Activated T-helper 1 cell treated with anti-CD3 and anti-CD28 coated beads, Interleukin-2, amount 50 U/mL, for 16 hours (primary cell): ENCODE measurements around the gene CDK4.

ENCODE experiments used
- DNase-seq, 2 donors: peaks; one replicate each; pipeline ENCODE4 v3.0.0-alpha.2; 2020; ENCODE audit warnings: low read depth in 1 of 2, low spot score in 1 of 2

CDK4 gene

GRCh38 chr12:57757771-57758170 lies 5.7 kb upstream of the CDK4 start:
- DNase-seq: no peak

- peak; percentile 49 to 59 for DNase-seq
These were observed 4.6 kb upstream of the CDK4 start for GRCh38 chr12:57756406-57757341.

GRCh38 chr12:57755454-57756372 lies 3.6 kb upstream of the CDK4 start:
- no peak for DNase-seq

- DNase-seq: no peak
These were observed 3.0 kb upstream of the CDK4 start for GRCh38 chr12:57755194-57755453.

GRCh38 chr12:57754411-57755193 lies 2.5 kb upstream of the CDK4 start, which contains the start of gene MARCHF9:
Gene MARCHF9 (plus strand): TSS chr12:57755103. CDS start chr12:57755529, 426 bp downstream.
- DNase-seq: peak; percentile 65 to 74

- DNase-seq: no peak
These were observed 1.7 kb upstream of the CDK4 start for GRCh38 chr12:57753756-57754337.

- DNase-seq: no peak
These were observed 524 bp upstream of the CDK4 start for GRCh38 chr12:57752668-57753000.

- no peak for DNase-seq
These were observed 700 bp downstream of the CDK4 start for GRCh38 chr12:57751432-57751787.

- no peak for DNase-seq
These were observed 1.3 kb downstream of the CDK4 start for GRCh38 chr12:57750561-57751431.

- DNase-seq: no peak
These were observed 3.0 kb downstream of the CDK4 start for GRCh38 chr12:57749061-57749460.

GRCh38 chr12:57746025-57746424 lies 6.1 kb downstream of the CDK4 start:
- DNase-seq: no peak

GRCh38 chr12:57745485-57745881 lies 6.6 kb downstream of the CDK4 start:
- DNase-seq: no peak

GRCh38 chr12:57744777-57745484 lies 7.2 kb downstream of the CDK4 start, which contains the start of gene TSPAN31:
Gene TSPAN31 (plus strand): TSS chr12:57745039. CDS start chr12:57745155, 116 bp downstream.
- DNase-seq: peak; percentile 78 to 88

GRCh38 chr12:57744194-57744776 lies 7.8 kb downstream of the CDK4 start:
- DNase-seq: peak in 1 of 2 donors; percentile 60

GRCh38 chr12:57743769-57744168 lies 8.3 kb downstream of the CDK4 start:
- no peak for DNase-seq

GRCh38 chr12:57741844-57742738 lies 10.0 kb downstream of the CDK4 start:
- peak; percentile 53 to 62 for DNase-seq

- DNase-seq: no peak
These were observed 10.7 kb downstream of the CDK4 start for GRCh38 chr12:57741413-57741789.
